Bronchial epithelial cell (primary cell): Measurements from ENCODE around the gene CTNNA2. TPM values are rescaled to one million over a fixed set of nuclear protein-coding genes. Genes with fewer than 3 reads are reported as not detected.

Experiments
- DNase-seq: peaks from one replicate; pipeline ENCODE4 v3.0.0-alpha.2; 2010; ENCODE audit warnings: low read depth
- FAIRE-seq: peaks from 2 replicates; lab custom pipeline; 2011; peaks lifted over from hg19 to GRCh38; lab: Jason Lieb, UNC
- H3K27me3 ChIP-seq: 2 replicates; pipeline ENCODE4 v1.5.1; 2011; ENCODE audit warnings: low read length; ENCODE audit not compliant: control insufficient read depth, insufficient read depth
- H3K36me3 ChIP-seq: 2 replicates; pipeline ENCODE4 v1.5.1; 2011; ENCODE audit warnings: low read length; ENCODE audit not compliant: control insufficient read depth, insufficient read depth
- H3K4me3 ChIP-seq: 2 replicates; pipeline ENCODE4 v1.5.1; 2011; ENCODE audit warnings: mild to moderate bottlenecking, low read depth, low read length, control low read depth
- CTCF ChIP-seq: IDR thresholded peaks from 2 replicates; pipeline ENCODE4 v1.5.1; 2011; ENCODE audit warnings: mild to moderate bottlenecking, moderate library complexity, low read length, control low read depth, inconsistent platforms; ENCODE audit not compliant: insufficient read depth, severe bottlenecking
- total RNA-seq: library from RNA; depleted of rRNA; stranded (reverse); fragments of >200 nt; gene quantifications from 2 replicates; pipeline ENCODE4 v1.2.1, GENCODE V29; 2014

Gene CTNNA2
- total RNA-seq, 1 donor from 2014 or later = not detected

GRCh38 chr2:79591281-79591680 lies 78.4 kb downstream of the CTNNA2 start:
- no peak for TF ChIP-seq CTCF
- Histone ChIP-seq H3K27me3 (no peaks in the 10 kb centered on the region), H3K4me3 (no peak overlapping the region), H3K36me3 (no peaks in the 10 kb centered on the region)
- no peak for DNase-seq
- no peak for FAIRE-seq

DNA sequence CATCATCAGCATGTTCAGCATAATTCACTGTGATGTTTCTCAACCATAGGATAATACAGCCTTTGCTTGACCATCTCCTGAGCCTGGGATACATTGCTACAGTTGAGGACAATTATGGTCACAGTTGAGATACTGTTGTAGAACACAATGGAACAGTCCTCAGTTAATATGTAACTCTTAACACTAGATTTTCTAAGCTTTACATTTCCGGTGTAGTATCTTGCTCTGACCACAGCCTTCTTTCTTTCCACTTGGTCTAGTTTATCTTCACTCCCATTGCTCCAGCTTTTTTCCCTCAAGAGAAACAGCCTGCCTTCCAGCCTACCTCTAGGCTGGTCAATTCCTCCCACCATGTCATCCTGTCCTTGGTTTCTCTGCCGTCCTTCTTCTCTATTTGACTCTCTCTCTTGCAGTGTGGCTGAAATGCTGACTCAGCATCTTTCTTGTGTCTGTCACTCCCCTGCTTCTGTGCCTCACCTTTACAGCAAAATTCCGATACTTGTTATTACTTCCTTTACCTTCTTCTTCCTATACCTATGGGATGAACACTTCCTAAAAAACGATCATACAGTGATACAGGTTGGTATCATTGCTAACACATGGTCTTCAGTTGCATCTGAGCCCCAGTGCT lies 80.5 kb downstream of the CTNNA2 start:
- H3K4me3 ChIP-seq = no peak overlapping the region
- no peak for TF ChIP-seq CTCF
- DNase-seq = no peak
- FAIRE-seq = no peak
- H3K27me3 ChIP-seq = no peaks in the 10 kb centered on the region
- no peaks in the 10 kb centered on the region for H3K36me3 ChIP-seq

DNA sequence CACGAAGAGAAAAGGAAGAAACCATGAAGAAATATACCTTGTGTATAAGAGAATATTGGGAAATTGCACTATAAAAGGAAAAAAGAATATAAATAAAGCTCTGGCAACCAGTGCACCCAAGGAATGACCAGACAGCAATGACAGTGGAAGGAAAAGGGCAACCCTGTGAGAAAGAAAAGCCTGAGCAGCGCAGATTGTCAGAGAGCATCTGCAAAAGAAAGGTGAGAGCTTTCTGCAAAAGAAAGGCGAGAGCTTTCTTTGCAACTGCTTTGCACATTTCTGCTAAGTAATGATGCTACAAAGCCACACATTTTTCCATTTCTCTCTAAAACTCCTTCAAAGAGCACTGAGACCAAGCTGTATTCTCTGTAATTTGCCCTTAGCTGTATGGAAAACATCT lies 83.6 kb downstream of the CTNNA2 start:
- Histone ChIP-seq H3K27me3 (no peaks in the 10 kb centered on the region), H3K36me3 (no peaks in the 10 kb centered on the region), H3K4me3 (no peak overlapping the region)
- TF ChIP-seq CTCF = no peak
- DNase-seq (no peak), FAIRE-seq (no peak)

DNA sequence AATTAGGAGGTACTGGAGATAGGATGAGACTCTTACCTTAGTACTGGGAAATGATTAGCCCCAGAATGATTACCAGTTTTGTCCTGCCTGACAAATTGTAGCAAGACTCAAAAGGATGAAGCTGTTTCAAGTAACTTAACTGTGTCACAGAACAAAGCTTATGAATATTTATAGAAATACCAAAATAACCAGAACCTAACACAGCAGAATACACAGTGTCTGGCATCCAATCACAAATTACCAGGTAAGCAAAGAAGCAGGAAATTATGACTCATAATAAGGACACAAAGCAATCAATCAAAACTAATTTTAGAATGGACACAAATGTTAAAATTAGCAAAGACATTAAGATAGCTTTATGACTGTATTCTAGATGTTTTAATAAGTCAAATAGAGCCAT lies 91.9 kb downstream of the CTNNA2 start:
- DNase-seq = no peak
- no peak for FAIRE-seq
- no peaks in the 10 kb centered on the region for H3K36me3 ChIP-seq
- no peak overlapping the region for H3K4me3 ChIP-seq
- H3K27me3 ChIP-seq = no peaks in the 10 kb centered on the region
- TF ChIP-seq CTCF = no peak

- no peak for TF ChIP-seq CTCF
Measured at GRCh38 chr2:79611448-79612016, 98.7 kb downstream of the CTNNA2 start.

GRCh38 chr2:79612999-79613398 lies 100.1 kb downstream of the CTNNA2 start:
- Histone ChIP-seq H3K36me3 (no peaks in the 10 kb centered on the region), H3K27me3 (no peaks in the 10 kb centered on the region), H3K4me3 (no peak overlapping the region)
- DNase-seq = peak; percentile 10
- no peak for FAIRE-seq
- no peak for TF ChIP-seq CTCF

More at GRCh38 chr2:79611448-79612016, 98.7 kb downstream of the CTNNA2 start:
- H3K4me3 ChIP-seq = no peak overlapping the region
- DNase-seq = no peak
- no peaks in the 10 kb centered on the region for H3K27me3 ChIP-seq
- FAIRE-seq = no peak
- no peaks in the 10 kb centered on the region for H3K36me3 ChIP-seq
